LHCN-M2 (cell line): ENCODE results near the gene HADHA. TPM values are rescaled to one million over a fixed set of nuclear protein-coding genes. Genes with fewer than 3 reads are reported as not detected.

Source experiments
- DNase-seq: peaks from one replicate; pipeline ENCODE4 v3.0.0-alpha.2; 2012; ENCODE audit warnings: low read depth
- total RNA-seq: library from RNA; depleted of rRNA; stranded (reverse); fragments of >200 nt; gene quantifications from 2 replicates; pipeline ENCODE4 v1.2.3, GENCODE V29; 2014

The HADHA gene
- total RNA-seq, 1 experiment from 2014 or later = 127 TPM

- no peak for DNase-seq
These were observed 50.7 kb downstream of the HADHA start for GRCh38 chr2:26193578-26194231.

- no peak for DNase-seq
These were observed 52.9 kb downstream of the HADHA start for GRCh38 chr2:26191316-26192159.

- no peak for DNase-seq
These were observed 54.1 kb downstream of the HADHA start for GRCh38 chr2:26190369-26190768.

GRCh38 chr2:26189751-26190150 lies 54.7 kb downstream of the HADHA start:
- no peak for DNase-seq

GRCh38 chr2:26189123-26189522 lies 55.3 kb downstream of the HADHA start:
- DNase-seq = no peak

GRCh38 chr2:26187537-26188104 lies 56.8 kb downstream of the HADHA start:
- DNase-seq = no peak

GRCh38 chr2:26187114-26187513 lies 57.3 kb downstream of the HADHA start:
- no peak for DNase-seq

GRCh38 chr2:26185954-26186770 lies 58.3 kb downstream of the HADHA start:
- DNase-seq = peak; percentile 13

- DNase-seq = no peak
These were observed 59.0 kb downstream of the HADHA start for GRCh38 chr2:26185304-26185928.

GRCh38 chr2:26184555-26185303 lies 59.7 kb downstream of the HADHA start:
- peak; percentile 73 for DNase-seq

- no peak for DNase-seq
These were observed 60.3 kb downstream of the HADHA start for GRCh38 chr2:26184121-26184520.

GRCh38 chr2:26182887-26183630 lies 61.4 kb downstream of the HADHA start:
- DNase-seq = no peak

- DNase-seq = no peak
These were observed 62.0 kb downstream of the HADHA start for GRCh38 chr2:26182441-26182840.

- DNase-seq = no peak
These were observed 65.0 kb downstream of the HADHA start for GRCh38 chr2:26179446-26179913.

- peak; percentile 11 for DNase-seq
These were observed 65.5 kb downstream of the HADHA start for GRCh38 chr2:26178746-26179436.

- DNase-seq = no peak
These were observed 66.2 kb downstream of the HADHA start for GRCh38 chr2:26178246-26178645.

GRCh38 chr2:26177122-26177521 lies 67.3 kb downstream of the HADHA start:
- no peak for DNase-seq

GRCh38 chr2:26176279-26176615 lies 68.2 kb downstream of the HADHA start:
- no peak for DNase-seq
